Stimulated activated CD8-positive, alpha-beta memory T cell treated with anti-CD3 and anti-CD28 coated beads, Interleukin-12 subunit alpha, Interleukin-12 subunit beta, amount 100 ng/mL, for 24 hours (primary cell): ENCODE results near the gene FAM107A.

Source experiments
- DNase-seq: peaks from one replicate; pipeline ENCODE4 v3.0.0-alpha.2; 2020; ENCODE audit errors: extremely low read depth

The FAM107A gene

GRCh38 chr3:58591517-58592510, 14.6 kb upstream of the FAM107A start:
- no peak for DNase-seq

- DNase-seq = no peak
Observed at GRCh38 chr3:58588030-58588614, 10.9 kb upstream of the FAM107A start.

GRCh38 chr3:58586776-58587192, 9.6 kb upstream of the FAM107A start:
- DNase-seq = no peak

- no peak for DNase-seq
Observed at GRCh38 chr3:58585994-58586393, 8.8 kb upstream of the FAM107A start.

GRCh38 chr3:58585005-58585786, 8.0 kb upstream of the FAM107A start:
- peak; percentile 17 for DNase-seq

- DNase-seq = no peak
Observed at GRCh38 chr3:58584690-58585004, 7.5 kb upstream of the FAM107A start.

GRCh38 chr3:58581328-58582091, 4.3 kb upstream of the FAM107A start:
- DNase-seq = no peak

- no peak for DNase-seq
Observed at GRCh38 chr3:58580826-58581327, 3.7 kb upstream of the FAM107A start.

GRCh38 chr3:58578873-58579272, 1.7 kb upstream of the FAM107A start:
- DNase-seq = no peak

- no peak for DNase-seq
Observed at GRCh38 chr3:58576716-58577115, 475 bp downstream of the FAM107A start.

GRCh38 chr3:58575971-58576652, 1.1 kb downstream of the FAM107A start:
- DNase-seq = no peak

- no peak for DNase-seq
Observed at GRCh38 chr3:58574682-58575081, 2.5 kb downstream of the FAM107A start.

GRCh38 chr3:58574106-58574505, 3.1 kb downstream of the FAM107A start:
- no peak for DNase-seq

GRCh38 chr3:58573640-58574039, 3.6 kb downstream of the FAM107A start:
- no peak for DNase-seq

- no peak for DNase-seq
Observed at GRCh38 chr3:58572634-58573230, 4.5 kb downstream of the FAM107A start.

- DNase-seq = no peak
Observed at GRCh38 chr3:58572013-58572633, 5.1 kb downstream of the FAM107A start.

GRCh38 chr3:58570851-58571250, 6.3 kb downstream of the FAM107A start:
- DNase-seq = no peak

GRCh38 chr3:58569287-58570001, 7.7 kb downstream of the FAM107A start:
- DNase-seq = no peak

- peak; percentile 20 for DNase-seq
Observed at GRCh38 chr3:58568572-58569286, 8.5 kb downstream of the FAM107A start.
